Breast epithelium (tissue), 3 donors: Measurements from ENCODE around the gene CIART.

Source experiments
- CTCF ChIP-seq, 3 donors: fragments of 450-650 bp; IDR thresholded peaks; one replicate each; pipeline ENCODE4 v1.5.1; 2016 to 2017; ENCODE audit warnings: antibody characterized with exemption in 3 of 3, mild to moderate bottlenecking in 3 of 3, moderate library complexity in 3 of 3
- POLR2AphosphoS5 ChIP-seq, 3 donors: sonication (generic); formaldehyde crosslinking; IDR thresholded peaks; one replicate each; pipeline ENCODE4 v1.6.1; 2017; ENCODE audit warnings: antibody characterized with exemption in 3 of 3

- TF ChIP-seq POLR2AphosphoS5 (IDR thresholded peaks at IDR 0.05) (no peak), CTCF (IDR thresholded peaks at IDR 0.05) (no peak)
These were observed 29.4 kb downstream of the CIART start for GRCh38 chr1:150311762-150312161.
